Neural cell (in vitro differentiated cells): ENCODE data around the gene IYD.

Experiments used
- CTCF ChIP-seq: fragments of 450-650 bp; IDR thresholded peaks from 2 replicates; pipeline ENCODE4 v1.5.1; 2014; ENCODE audit warnings: antibody characterized with exemption, mild to moderate bottlenecking, moderate library complexity; ENCODE audit not compliant: poor library complexity, severe bottlenecking
- EP300 ChIP-seq: fragments of 450-650 bp; conservative IDR thresholded peaks from 2 replicates; pipeline ENCODE4 v1.6.1; 2014; ENCODE audit warnings: antibody characterized with exemption, mild to moderate bottlenecking, moderate library complexity; ENCODE audit not compliant: poor library complexity, severe bottlenecking
- RAD21 ChIP-seq: fragments of 450-650 bp; conservative IDR thresholded peaks from 2 replicates; pipeline ENCODE4 v1.6.1; 2014; ENCODE audit warnings: antibody characterized with exemption, mild to moderate bottlenecking, moderate library complexity

- TF ChIP-seq EP300 (no peak), CTCF (no peak), RAD21 (no peak)
These were observed 57.4 kb downstream of the IYD start for GRCh38 chr6:150426198-150426597.
